ENCODE results near the gene USP13. TPM values are rescaled to one million over a fixed set of nuclear protein-coding genes. Genes with fewer than 3 reads are reported as not detected.

USP13 gene
- total and polyA plus RNA-seq, 2 of the 4 experiments (the other 2 are of a cell fraction), result 9.2 to 18.1 TPM

- Histone ChIP-seq H4K5ac (ENCODE audit: low read depth, low read length) (no peak overlapping the region), H3K36me3 (ENCODE audit: control insufficient read depth, insufficient read depth, low read length) (peaks cover 4% of the 10 kb centered on the region), H3K9ac (ENCODE audit: low read depth, low read length) (no peak overlapping the region), H3K4me1 (ENCODE audit: control insufficient read depth, insufficient read depth, low read length) (peaks cover 4% of the 10 kb centered on the region), H2AK5ac (ENCODE audit: low read depth, low read length) (no peak overlapping the region), H3K27ac (ENCODE audit: insufficient read depth, low read length) (no peak overlapping the region), H3K14ac (replicated peaks; ENCODE audit: low read depth, low read length) (peak overlapping the region; percentile 66; the same call in 1 of the 2 replicates), H2BK15ac (ENCODE audit: low read depth, low read length) (no peak overlapping the region), H2BK5ac (ENCODE audit: low read depth, low read length, poor library complexity, severe bottlenecking) (no peak overlapping the region), H4K8ac (ENCODE audit: low read depth in 2 of 2, low read length in 2 of 2) (no peak overlapping the region), H2AK9ac (replicated peaks; ENCODE audit: low read depth, low read length, poor library complexity) (no peak overlapping the region), H3K4me2 (ENCODE audit: low read depth, low read length) (no peak overlapping the region), H4K20me1 (ENCODE audit: insufficient read depth, low read length) (no peaks in the 10 kb centered on the region), H2BK20ac (ENCODE audit: low read depth, low read length) (no peak overlapping the region), H3K9me1 (ENCODE audit: insufficient read depth, low read length) (peaks cover 5% of the 10 kb centered on the region), H4K91ac (ENCODE audit: insufficient read depth, low read depth, low read length) (no peak overlapping the region), H3K56ac (ENCODE audit: extremely low read depth, insufficient read depth, low read length) (no peak overlapping the region), H2AFZ (replicated peaks; ENCODE audit: low read length, poor library complexity) (no peak overlapping the region), H3K23ac (ENCODE audit: low read depth, low read length) (no peak overlapping the region), H3K79me1 (ENCODE audit: low read depth in 1 of 2, low read length in 2 of 2) (peaks cover 40 to 61% of the 10 kb centered on the region in 2 experiments), H3K4me3 (ENCODE audit: insufficient read depth, low read depth, low read length) (no peak overlapping the region), H3K4ac (ENCODE audit: low read depth, low read length) (no peak overlapping the region), H3K9me3 (ENCODE audit: control insufficient read depth, insufficient read depth, low read length) (no peaks in the 10 kb centered on the region), H2BK120ac (ENCODE audit: low read depth, low read length) (no peak overlapping the region), H3K18ac (ENCODE audit: low read depth, low read length) (no peak overlapping the region), H3K27me3 (ENCODE audit: control insufficient read depth, insufficient read depth, low read length) (no peaks in the 10 kb centered on the region)
- BruUV-seq (replicated peaks), result no TSS peak
- dilution Hi-C loops (cut with HindIII; ENCODE audit: low sequenced_read_pairs, unreplicated experiment) (no loop called here), intact Hi-C loops (cut with micrococcal nuclease) (no loop called here), in situ Hi-C loops (cut with MboI; ENCODE audit: low sequenced_read_pairs) (no loop called here)
- WGBS, 2 experiments (ENCODE audit: extremely low coverage in 2 of 2, insufficient read length in 1 of 2), result 95 to 100% methylated on average over 2 to 3 of the region's 4 CpGs
- no peak for TF ChIP-seq MXI1 (IDR thresholded peaks at IDR 0.05; ENCODE audit: borderline replicate concordance, low read depth, low read length)
- no peak for TF ChIP-seq USF2 (IDR thresholded peaks at IDR 0.05; ENCODE audit: low read depth, low read length)
- peak; percentile 32; the same call in 1 of the 2 replicates for TF ChIP-seq MAFK (IDR thresholded peaks at IDR 0.05; ENCODE audit: low read depth, low read length)
- DNase-seq (no peak), ATAC-seq (ENCODE audit: low read depth) (no peak)
- ChIA-PET POLR2A (ENCODE audit: unreplicated experiment) (no interaction called here), CTCF (interaction anchor here (0.8 kb wide), 1 partner anchor 9 kb away, joined by 3 read pairs; no protein-coding TSS in a partner anchor)
Observed at GRCh38 chr3:179687967-179688535, 35.2 kb downstream of the USP13 start.
